Measurements from ENCODE around the gene VPS13A. TPM values are rescaled to one million over a fixed set of nuclear protein-coding genes. Genes with fewer than 3 reads are reported as not detected.
"Not testable (repeated sequence)": the region's sequence is repeated elsewhere in the genome, so short reads cannot be mapped to it uniquely, and the experiment has no call there.

Gene VPS13A
- total RNA-seq, 1 donor from 2014 or later, result 35.2 TPM

DNA sequence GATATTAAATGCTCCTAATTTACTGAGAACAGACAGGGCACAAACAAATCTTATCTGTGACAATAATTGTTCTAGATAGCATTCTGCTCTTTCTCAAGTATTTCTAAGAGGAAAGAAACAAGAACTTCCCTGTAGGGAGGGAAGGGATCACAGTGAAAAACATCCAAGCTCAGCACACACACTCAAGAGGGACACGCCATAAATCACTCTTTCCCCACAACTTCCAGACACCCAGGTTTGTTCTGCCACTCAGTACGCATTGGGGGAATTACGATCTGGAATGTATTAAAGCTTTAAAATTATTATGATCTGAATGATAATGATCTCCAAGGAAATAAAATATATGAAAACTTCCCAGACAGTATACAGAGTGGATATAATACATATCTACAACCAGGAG, 249.4 kb downstream of the VPS13A start:
- DNase-seq, result no peak

DNA sequence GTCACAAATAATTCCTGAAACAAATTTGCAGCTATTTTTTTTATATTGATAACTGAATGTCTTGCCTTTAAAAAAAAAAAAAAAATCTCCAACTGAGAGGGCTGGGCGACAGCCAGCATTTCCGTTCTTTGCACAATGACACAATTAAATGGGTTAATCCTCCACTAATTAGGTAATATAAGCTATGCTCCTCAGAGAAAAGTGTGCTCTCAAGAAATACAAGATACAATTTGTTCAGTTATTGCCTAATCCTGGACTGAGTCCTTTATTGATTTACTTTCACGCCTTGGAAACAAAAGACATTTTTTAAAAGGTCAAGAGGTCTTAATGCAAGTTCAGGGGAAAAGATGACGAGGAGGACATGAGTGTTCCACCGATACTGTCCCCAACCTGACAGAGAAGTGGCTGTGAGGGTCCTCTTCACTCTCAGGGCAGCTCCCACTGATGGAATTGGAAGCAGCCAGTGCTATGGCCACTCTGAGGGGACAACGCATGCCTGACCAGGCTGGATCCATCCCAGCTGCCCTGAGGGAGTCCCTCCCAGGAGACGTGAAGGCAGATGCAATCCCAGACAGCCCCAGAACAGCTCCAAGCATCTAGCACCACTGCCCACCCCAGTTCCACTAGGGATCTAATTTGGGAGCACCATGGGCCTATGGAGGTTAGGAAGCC, 250.1 kb downstream of the VPS13A start:
- DNase-seq, result no peak

DNA sequence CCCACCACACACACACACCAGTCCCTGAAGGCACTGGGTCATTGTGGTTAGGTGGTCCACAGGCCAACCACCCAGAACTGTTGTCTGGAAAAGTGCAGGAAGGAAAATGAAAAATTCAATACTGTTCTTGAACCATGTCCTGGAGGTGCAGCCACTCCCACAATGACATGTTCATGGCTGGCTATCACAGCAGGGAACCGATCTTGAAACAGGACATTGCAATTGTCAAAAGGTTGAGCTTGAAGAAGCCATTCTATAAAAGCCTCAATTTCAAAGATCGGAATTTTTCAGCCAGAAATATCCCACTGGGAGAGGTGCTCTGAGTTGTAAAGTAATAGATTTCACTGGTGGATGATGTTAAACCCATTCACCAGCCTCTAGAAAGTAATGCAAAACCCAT, 252.6 kb downstream of the VPS13A start:
- no peak for DNase-seq

DNA sequence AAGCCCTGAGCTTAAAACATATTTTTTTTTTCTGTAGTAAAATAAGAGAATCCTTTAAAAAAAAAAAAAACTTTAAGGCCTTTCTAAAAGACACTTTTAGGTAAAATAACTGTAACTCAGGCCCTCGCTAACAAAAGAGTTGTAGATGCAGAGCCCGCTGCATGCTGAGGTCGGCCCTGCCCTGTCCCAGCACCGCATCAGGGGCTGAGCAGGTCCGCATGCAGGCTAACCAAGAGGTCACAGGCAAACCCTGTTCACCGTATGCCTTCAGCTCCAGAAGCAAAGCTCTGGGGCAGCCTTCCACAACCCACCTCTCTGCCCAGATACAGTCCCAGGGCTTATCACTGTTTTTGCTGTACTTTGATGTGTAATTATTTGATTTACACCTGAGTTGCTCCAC, 254.7 kb downstream of the VPS13A start:
- no peak for DNase-seq

DNA sequence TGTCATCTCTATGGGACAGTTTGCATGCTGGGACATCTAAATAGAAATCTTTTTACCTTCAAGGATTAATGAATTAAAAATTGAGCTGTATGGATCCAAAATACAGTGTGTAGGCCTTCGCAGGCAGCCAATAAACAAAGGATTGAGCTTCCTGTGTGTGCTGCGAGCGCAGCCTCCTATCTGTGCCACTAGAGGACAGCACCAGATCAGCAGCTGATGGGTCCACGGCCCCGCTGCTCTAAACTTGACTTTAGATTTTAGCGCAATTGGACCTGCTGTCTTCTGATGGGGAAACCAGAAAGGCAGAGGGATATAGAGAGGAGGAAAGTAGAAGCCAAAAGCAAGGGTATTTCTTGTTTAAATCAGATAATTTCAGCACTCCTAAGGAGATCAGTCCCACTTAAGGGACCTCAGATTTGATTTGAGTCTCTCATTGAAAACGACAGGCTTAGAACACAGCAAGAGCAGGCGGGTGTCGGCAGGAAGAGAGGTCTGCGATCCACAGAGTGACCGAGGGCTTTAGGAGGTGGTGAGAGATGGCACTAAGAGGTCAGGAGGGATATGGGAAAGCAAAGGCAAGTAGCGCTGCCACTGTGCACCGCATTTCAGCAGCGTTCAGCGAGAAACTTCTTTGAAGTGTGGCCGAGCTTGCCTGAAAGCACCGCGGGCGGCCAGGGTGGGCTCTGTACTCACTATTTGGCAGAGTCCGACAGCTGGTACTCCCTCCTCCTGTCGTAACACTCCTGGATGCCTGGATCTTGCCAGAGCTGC, 256.5 kb downstream of the VPS13A start:
- DNase-seq, result peak; percentile 81

DNA sequence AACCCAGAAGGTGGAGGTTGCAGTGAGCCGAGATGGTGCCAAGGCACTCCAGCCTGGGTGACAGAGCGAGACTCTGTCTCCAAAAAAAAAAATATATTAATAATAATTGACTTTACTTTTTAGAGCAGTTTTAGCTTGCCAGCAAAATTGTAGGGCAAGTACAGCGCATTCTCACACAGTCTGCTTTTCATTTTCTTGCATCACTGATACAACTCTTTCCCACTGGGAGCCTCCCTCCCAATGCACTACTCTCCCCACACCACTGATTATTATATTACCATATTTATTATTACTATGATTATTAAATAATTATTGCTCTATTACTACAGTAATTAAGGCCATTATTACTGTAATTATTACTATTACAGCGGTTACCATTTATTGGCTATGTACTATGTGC, 257.9 kb downstream of the VPS13A start:
- DNase-seq, result no peak

DNA sequence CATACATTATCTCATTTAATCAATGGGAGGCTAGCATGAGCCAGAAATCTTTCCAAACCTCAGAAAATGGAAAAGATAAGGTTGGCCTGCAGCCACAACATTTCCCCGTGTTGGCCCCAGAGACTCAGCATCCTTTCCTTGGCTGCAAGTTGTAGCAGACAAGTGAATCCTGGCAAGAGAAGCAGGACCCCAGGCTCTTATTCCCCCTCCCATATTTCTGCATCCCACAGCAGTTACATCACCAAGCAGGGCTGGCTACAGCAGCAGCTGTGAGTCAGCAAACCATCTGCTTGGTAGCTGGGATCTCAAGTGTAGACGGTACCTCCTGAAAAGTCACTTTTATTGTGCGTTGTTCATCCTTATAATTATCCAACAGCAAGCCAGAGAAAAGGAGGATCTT, 258.4 kb downstream of the VPS13A start:
- DNase-seq, result no peak

DNA sequence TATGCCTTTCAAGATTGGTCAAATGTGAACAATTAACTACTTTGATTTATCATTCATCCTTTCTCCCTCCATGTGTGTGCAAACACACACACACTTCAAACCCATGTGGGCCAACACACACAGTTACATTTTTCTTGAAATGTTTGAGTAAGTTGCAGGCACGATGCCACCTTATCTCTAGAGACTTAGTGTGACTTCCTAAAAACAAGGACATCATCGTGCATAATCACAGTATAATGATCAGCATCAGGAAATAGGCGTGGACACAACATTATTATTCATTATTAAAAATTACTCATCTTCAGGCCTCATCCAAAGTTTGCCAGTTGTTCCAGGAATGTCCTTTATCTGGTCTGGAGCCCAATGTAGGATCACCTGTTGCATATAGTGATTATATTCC, 261.3 kb downstream of the VPS13A start:
- DNase-seq, result no peak

DNA sequence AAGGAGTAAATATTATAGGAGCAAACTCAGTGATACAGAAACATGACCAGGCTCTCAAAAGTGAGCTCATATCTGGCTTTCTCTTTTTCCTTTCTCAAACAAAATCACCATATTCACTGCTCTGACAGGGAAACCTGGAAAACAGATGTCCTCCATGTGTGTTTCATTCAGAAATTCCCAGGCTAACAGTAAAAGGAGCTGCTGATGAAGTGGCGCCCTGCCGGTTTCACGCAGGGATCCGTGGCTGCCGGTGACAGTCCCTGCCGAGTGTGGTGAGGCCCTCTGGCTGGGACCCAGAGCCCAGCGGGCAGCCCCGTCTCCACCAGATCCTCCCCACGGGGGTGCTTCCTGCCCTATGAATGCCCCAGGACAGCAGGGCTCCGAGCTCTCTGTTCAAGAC, 262.7 kb downstream of the VPS13A start:
- DNase-seq, result no peak

DNA sequence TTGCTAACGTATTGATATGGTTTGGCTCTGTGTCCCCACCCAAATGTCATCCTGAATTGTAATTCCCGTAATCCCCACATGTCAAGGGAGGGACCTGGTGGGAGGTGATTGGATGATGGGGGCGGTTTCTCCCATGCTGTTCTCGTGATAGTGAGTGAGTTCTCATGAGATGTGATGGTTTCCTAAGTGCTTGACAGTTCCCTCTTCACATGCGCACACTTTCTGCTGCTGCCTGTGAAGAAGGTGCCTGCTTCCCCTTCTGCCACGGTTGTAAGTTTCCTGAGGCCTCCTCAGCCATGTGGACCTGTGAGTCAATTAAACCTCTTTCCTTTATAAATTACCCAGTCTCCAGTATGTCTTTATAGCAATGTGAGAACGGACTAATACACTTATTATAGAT, 263.8 kb downstream of the VPS13A start:
- not testable (repeated sequence) for DNase-seq

DNA sequence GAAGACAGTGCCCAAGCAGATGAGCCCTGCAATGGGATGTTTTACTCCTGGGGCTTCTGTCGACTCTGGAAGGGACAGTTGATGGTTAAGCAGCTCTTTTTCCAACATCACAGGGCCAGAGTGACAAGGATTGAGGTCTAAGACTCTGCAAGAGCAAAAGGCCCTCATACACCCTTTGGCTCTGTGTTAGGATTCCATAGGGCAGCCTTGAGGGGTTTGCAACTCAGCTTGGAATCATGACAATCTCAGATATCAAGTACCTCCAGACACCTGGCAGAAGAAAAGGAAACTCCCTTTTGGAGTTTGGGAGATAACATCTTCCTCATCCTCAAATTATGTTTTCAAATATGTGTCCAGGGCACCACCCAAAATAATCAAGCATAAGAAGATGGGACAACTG, 265.1 kb downstream of the VPS13A start:
- no peak for DNase-seq

DNA sequence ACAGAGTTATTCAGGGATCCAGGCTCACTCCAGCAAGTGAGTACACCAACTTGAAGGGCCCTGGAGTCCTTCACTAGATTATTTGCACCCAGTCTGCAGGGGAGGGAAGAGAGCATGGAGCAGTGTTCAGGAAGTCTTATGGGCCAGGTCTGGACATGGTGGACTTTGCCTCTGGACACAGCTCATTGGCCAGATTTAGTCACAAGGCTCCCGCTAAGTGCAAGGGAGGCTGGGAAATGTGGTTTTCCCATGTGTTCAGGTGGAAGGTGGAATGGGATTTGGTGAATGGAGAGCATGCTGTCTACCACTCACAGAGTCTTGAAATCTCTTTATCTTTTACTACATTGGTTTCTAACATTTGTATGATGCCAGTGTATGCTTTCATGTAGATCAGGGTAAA, 270.3 kb downstream of the VPS13A start:
- DNase-seq, result no peak

DNA sequence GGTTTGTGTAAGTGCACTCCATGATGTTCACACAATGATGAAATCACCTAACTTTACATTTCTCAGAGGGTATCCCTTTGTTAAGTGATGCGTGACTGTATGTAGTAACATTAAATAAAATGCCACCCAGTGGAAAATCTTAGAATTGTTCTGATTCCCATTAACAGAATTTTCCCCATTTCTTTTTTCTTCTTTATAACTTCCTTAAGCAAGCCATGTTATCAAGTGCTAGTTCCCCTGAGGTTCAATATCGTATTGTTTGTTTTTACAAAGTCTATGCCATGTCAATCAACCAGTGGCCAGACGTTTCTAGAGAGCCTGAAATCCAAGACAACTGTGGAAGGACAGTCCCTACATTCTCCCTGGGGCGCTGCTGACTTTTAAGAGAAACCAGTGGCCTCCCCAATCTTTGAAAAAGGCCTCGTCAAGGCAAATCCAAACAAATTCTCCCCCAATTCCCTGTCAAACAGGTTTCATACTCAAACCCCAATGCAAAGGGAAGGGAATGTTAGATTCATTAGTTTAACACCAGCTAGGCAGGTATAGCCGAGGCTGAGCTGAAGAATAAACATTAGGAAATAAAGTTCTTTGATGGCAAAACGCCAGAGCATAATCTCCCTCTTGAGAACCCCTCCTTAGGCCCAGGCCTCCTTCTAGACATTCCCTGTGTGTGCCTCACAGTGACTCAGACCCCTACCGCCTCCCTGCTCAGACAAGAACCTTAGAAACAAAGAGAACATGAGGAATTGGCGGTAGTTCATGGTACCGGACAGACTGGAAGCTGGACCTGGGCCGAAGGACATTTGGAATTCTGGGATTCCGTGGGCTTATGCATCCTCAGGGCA, 272.1 kb downstream of the VPS13A start:
- no peak for DNase-seq

DNA sequence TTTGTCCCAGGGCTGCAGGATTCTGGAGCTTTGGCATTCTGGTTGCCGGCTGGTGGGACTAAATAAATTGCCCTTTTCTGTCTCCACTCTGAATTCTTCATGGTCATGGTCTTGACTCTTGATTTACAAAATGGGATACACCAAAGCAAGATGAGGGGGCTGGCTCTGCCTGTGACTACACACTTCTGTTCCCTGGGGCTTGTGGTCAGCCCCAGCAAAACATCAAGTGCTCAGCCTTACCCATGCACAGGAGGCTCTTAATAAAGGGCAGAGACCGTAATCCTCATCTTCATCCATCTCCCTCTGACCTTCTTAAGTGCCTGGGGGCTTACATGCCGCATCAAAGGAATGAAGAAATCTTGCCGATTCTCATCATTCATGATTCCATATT, 272.7 kb downstream of the VPS13A start:
- DNase-seq, result no peak

DNA sequence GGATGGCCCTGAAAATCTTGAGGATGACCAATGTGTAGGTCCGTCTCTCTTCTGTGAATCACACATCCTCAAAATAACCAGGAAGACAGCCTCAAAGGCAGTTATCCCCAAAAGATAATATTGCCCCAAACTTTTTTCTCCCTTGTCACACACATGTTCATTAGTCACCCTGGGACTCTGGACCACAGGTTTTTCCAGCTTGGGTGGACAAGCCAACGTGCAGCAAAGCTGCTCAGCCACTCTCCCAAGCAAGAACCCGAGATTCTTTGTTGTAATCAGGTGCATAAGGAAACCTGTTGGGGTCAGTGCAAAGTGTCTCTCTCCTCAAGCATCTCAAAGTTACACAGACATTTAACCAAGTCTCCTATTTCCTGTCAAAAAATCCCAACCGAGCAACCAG, 274.2 kb downstream of the VPS13A start:
- no peak for DNase-seq

DNA sequence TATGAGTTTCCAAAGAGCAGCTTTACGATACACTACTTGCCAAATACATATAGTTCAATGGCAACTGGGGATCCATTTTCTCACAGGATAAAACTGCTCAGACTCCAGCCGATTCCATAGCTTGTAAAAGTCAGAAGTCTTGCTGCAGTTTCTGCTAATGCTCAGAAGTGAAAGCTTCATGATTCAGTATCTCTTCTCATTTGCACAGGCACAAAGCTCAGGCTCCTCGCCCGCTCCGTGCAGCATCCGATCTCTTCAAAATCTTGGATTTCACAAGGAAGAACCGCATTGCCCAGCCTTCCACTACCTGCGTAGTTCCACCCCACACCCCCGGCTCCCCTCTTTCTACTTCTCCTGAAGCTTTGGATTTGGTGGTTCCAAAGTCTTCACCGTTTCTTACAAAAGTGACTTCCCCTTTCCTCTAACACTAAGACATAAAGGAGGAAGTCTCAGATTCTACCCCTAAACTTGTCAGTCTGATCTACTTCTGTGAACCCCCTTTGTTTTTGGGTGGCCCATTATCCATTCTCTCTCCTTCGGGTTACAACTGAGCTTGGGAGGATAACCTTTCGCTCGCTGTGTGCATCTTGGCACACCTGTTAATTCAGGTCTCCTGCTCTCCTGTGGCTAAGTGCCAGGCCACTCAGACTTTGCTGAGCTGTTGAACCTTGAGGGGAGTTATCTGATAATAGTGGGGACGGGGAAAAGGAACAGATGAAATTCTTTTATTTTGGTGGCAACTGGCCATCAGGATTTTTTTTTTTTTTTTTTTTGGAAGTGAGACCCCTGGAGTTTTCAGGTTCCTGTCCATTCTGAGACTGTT, 276.7 kb downstream of the VPS13A start:
- DNase-seq, result no peak

DNA sequence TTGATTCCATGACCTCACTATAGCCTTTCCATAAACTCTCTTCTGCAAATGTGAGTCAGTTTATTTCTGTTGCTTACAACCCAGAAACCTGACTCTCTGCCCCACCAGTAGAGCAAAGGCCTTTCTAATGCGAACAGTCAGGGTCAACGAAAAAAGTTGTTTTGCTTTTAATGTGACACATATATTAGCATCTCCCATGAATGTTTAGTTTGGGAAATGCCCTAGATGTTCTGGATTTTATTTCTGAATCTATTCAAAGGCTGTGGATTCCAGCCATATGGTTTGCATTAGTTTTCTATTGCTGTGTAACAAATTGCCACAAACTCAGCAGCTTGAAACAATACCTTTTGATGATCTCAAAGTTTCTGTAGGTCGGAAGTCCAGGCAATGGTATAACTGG, 277.3 kb downstream of the VPS13A start:
- no peak for DNase-seq

DNA sequence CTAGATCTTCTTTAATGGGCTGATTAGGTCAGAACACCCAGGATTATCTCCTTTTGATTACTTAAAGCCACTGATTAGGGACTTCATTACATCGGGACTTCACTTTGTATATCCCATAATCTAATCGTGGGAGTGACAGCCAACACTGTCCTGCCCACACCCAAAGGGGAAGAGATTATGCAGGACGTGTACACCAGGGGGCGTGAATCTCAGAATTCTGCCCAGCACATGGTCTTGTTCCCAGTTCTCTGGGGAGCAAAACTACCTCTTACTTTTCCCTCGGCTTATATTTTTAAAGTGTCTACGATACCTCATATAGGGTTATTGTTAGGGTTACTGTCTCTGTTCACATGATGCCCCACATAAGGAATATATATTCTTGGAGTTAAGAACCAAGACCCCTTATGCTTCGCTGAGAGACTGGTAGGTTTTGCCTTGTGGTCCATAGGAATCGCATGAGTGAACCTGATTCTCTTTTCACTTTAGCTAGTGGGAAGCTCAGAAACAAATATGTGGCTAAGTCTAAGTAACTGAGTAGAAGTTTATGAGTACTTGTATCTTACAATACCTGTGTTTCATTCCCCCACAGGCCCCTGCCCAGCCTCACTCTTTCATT, 278.1 kb downstream of the VPS13A start:
- peak; percentile 78 for DNase-seq

DNA sequence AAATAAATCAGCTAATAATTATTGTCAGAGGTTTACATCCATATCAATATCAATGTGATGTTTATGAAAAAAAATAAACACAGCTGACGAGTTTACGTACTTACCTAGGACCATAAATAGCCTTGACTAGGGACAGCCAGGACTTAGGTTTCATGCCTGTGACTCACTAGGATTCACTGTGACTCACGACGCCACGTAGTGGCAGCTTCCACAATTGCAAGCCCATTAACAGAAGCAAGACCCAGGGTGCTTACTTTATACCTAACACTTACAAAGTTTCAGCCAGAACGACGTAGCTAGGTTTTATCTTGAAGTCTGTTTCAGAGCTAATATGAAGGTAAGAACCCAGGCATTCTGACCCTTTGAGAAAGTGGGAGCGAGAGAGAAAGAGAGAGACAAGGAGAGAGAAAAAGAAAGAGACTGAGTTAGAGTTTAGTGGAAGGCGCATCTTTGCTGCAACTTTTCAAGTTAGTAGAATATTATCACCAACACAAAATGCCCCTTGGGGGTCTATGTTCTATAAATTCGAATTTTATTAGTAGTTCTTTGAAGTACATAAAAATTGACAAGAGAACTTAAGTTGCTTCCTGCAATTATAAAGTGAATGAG, 279.6 kb downstream of the VPS13A start:
- peak; percentile 95 for DNase-seq

DNA sequence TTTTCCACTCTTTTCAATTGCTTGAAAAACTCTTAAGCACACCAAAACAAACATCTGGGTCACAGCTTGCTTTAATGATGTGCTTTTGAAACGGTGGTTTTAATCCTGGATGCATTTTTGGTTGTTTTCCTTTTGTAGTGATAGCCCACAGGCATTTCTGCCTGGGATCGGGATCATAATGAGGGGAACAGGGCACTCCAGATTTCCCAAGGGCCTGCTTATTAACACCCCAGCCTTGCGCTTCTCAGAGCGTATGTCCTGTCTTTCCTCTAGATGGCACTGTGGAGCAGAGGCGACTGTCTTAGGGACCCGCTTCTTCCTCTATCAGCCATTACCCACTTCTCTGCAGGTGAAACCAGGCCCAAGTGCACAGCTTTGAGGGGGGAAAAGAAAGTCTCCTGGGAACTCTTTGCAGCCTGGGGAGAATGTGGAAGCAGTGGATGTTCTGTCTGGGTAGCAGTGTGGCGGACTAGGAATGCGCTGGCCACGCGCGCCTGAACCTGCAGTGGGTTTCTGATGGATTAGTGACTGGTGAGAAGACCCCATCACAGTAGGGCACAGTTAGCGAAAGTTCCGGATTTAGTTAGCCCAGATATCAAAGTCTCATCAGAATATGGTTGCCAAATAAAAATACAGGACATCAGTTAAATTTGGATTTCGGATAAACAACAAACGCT, 280.7 kb downstream of the VPS13A start:
- DNase-seq, result peak; percentile 85

DNA sequence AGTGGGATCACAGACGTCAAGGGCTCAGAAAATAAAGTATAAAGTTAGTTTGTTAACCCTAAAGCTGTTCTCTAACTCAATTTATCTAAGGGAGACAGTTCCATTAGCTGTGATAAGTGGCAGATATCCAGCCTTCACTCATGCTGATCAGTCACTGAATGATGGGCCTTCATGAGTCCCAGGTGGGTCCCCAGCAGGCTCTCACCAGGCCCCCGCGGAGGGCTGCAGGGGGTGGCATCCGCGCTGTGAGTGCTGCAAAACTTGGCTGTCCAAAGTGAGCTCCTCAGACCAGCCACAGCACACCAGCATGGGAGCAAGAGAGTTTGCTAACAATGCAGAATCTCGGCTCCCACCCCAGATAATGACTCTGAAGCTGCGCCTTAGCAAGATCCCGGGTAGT, 283.6 kb downstream of the VPS13A start:
- DNase-seq, result no peak

Measured in dermis blood vessel endothelial cell (primary cell).